Smooth muscle cell (in vitro differentiated cells): ENCODE results near the gene SIK3. TPM values are rescaled to one million over a fixed set of nuclear protein-coding genes. Genes with fewer than 3 reads are reported as not detected.

ENCODE experiments used
- DNase-seq: peaks from one replicate; lab custom pipeline; 2025; ENCODE audit not compliant: unreplicated experiment; lab: John Stamatoyannopoulos, UW
- H2AFZ ChIP-seq: fragments of 200-600 bp; sonication (generic); 2 replicates; pipeline ENCODE4 v1.6.0; 2016; ENCODE audit warnings: antibody characterized with exemption, low read depth, mild to moderate bottlenecking
- H3F3A ChIP-seq: fragments of 200-600 bp; sonication (generic); 2 replicates; pipeline ENCODE4 v1.6.0; 2017; ENCODE audit warnings: antibody characterized with exemption, low read depth
- H3K27ac ChIP-seq: fragments of 200-600 bp; sonication (generic); 2 replicates; pipeline ENCODE4 v1.5.1; 2016; ENCODE audit warnings: low read depth, mild to moderate bottlenecking
- H3K27me3 ChIP-seq: fragments of 200-600 bp; sonication (generic); 2 replicates; pipeline ENCODE4 v1.6.1; 2016; ENCODE audit warnings: low read depth, mild to moderate bottlenecking
- H3K36me3 ChIP-seq: fragments of 200-600 bp; sonication (generic); 2 replicates; pipeline ENCODE4 v1.5.1; 2016; ENCODE audit warnings: low read depth
- H3K4me1 ChIP-seq: fragments of 200-600 bp; sonication (generic); 2 replicates; pipeline ENCODE4 v1.5.1; 2016; ENCODE audit warnings: low read depth
- H3K4me2 ChIP-seq: fragments of 200-600 bp; sonication (generic); 2 replicates; pipeline ENCODE4 v1.6.0; 2016; ENCODE audit warnings: mild to moderate bottlenecking
- H3K4me3 ChIP-seq: fragments of 200-600 bp; sonication (generic); 2 replicates; pipeline ENCODE4 v1.5.1; 2016; ENCODE audit warnings: mild to moderate bottlenecking
- H3K79me2 ChIP-seq: fragments of 200-600 bp; sonication (generic); 2 replicates; pipeline ENCODE4 v1.6.0; 2016; ENCODE audit warnings: low read depth, mild to moderate bottlenecking
- H3K9ac ChIP-seq: fragments of 200-600 bp; sonication (generic); 2 replicates; pipeline ENCODE4 v1.6.0; 2016; ENCODE audit warnings: low read depth
- H3K9me3 ChIP-seq: fragments of 200-600 bp; sonication (generic); replicated peaks from 2 replicates; pipeline ENCODE4 v1.5.1; 2016; ENCODE audit warnings: low read depth
- H4K20me1 ChIP-seq: fragments of 200-600 bp; sonication (generic); 2 replicates; pipeline ENCODE4 v1.6.0; 2016; ENCODE audit warnings: low read depth
- WGBS: methylation state at CpG from one replicate; pipeline ENCODE4 v1.1.7; 2016; ENCODE audit warnings: low lambda C conversion rate; 5-methylcytosine and 5-hydroxymethylcytosine counted together
- polyA plus RNA-seq: library from polyadenylated mRNA; unstranded; fragments of >200 nt; fragmentation: Nextera tagmentation; extraction: Ambion mirVana; gene quantifications from 2 replicates; pipeline ENCODE4 v1.2.1, GENCODE V29; 2016
- total RNA-seq: library from RNA; depleted of rRNA; stranded (reverse); fragments of >200 nt; gene quantifications from 2 replicates; pipeline ENCODE4 v1.2.3, GENCODE V29; 2014
- TF ChIP-seq, protein P1 (sequence below): fragments of 200-600 bp; sonication (generic); IDR thresholded peaks from 2 replicates; pipeline ENCODE4 v1.5.1; 2017; ENCODE audit warnings: borderline replicate concordance, mild to moderate bottlenecking, antibody characterized with exemption; ENCODE audit not compliant: insufficient read depth, poor library complexity, severe bottlenecking

The SIK3 gene
- total and polyA plus RNA-seq, 2 experiments from 2014 or later = 11.0 to 11.9 TPM

- H4K20me1 ChIP-seq = no peaks in the 10 kb centered on the region
- no peak overlapping the region for H3K4me3 ChIP-seq
- 94% methylated on average over 5 of the region's 5 CpGs for WGBS
- DNase-seq = no peak
- no peaks in the 10 kb centered on the region for H3K27me3 ChIP-seq
- no peak overlapping the region for H2AFZ ChIP-seq
- H3K4me1 ChIP-seq = no peaks in the 10 kb centered on the region
- H3K9ac ChIP-seq = no peak overlapping the region
- no peak overlapping the region for H3K27ac ChIP-seq
- TF ChIP-seq, protein P1, sequence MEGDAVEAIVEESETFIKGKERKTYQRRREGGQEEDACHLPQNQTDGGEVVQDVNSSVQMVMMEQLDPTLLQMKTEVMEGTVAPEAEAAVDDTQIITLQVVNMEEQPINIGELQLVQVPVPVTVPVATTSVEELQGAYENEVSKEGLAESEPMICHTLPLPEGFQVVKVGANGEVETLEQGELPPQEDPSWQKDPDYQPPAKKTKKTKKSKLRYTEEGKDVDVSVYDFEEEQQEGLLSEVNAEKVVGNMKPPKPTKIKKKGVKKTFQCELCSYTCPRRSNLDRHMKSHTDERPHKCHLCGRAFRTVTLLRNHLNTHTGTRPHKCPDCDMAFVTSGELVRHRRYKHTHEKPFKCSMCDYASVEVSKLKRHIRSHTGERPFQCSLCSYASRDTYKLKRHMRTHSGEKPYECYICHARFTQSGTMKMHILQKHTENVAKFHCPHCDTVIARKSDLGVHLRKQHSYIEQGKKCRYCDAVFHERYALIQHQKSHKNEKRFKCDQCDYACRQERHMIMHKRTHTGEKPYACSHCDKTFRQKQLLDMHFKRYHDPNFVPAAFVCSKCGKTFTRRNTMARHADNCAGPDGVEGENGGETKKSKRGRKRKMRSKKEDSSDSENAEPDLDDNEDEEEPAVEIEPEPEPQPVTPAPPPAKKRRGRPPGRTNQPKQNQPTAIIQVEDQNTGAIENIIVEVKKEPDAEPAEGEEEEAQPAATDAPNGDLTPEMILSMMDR = no peak
- no peaks in the 10 kb centered on the region for H3K9me3 ChIP-seq
- no peaks in the 10 kb centered on the region for H3K79me2 ChIP-seq
- H3F3A ChIP-seq = no peaks in the 10 kb centered on the region
- H3K36me3 ChIP-seq = no peaks in the 10 kb centered on the region
- no peak overlapping the region for H3K4me2 ChIP-seq
Measured at GRCh38 chr11:116813781-116814471, 284.3 kb downstream of the SIK3 start.

- H3K4me1 ChIP-seq = no peaks in the 10 kb centered on the region
- H3K79me2 ChIP-seq = no peaks in the 10 kb centered on the region
- H4K20me1 ChIP-seq = no peaks in the 10 kb centered on the region
- no peaks in the 10 kb centered on the region for H3K36me3 ChIP-seq
- no peak overlapping the region for H3K4me2 ChIP-seq
- H3K9ac ChIP-seq = no peak overlapping the region
- H2AFZ ChIP-seq = no peak overlapping the region
- no peaks in the 10 kb centered on the region for H3K27me3 ChIP-seq
- DNase-seq = no peak
- no peak overlapping the region for H3K27ac ChIP-seq
- 93% methylated on average over 1 of the region's 1 CpG for WGBS
- H3K4me3 ChIP-seq = no peak overlapping the region
- no peaks in the 10 kb centered on the region for H3K9me3 ChIP-seq
- no peaks in the 10 kb centered on the region for H3F3A ChIP-seq
- TF ChIP-seq, protein P1 = no peak
Measured at GRCh38 chr11:116813170-116813569, 285.1 kb downstream of the SIK3 start.

DNA sequence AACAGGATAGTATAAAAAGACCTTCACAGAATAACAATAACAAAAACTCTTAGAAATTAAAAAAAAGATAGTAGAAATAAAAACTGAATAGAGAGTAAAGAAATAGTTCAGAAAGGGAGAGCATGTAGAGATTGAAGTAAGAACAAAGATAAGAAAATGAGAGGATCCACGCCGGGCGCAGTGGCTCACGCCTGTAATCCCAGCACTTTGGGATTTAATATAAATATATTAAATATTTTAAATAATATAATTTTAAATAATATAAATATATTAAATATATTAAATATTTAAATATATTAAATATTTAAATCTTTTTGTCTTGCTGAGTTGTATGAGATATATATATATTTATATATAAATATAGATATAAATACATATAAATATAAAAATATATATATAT, 286.1 kb downstream of the SIK3 start:
- Histone ChIP-seq H3K9ac (no peak overlapping the region), H3K36me3 (no peaks in the 10 kb centered on the region), H3K4me2 (no peak overlapping the region), H3K27ac (no peak overlapping the region), H3K9me3 (no peaks in the 10 kb centered on the region), H4K20me1 (no peaks in the 10 kb centered on the region), H3K4me1 (no peaks in the 10 kb centered on the region), H3K27me3 (no peaks in the 10 kb centered on the region), H2AFZ (no peak overlapping the region), H3F3A (no peaks in the 10 kb centered on the region), H3K79me2 (no peaks in the 10 kb centered on the region), H3K4me3 (no peak overlapping the region)
- no peak for DNase-seq
- TF ChIP-seq, protein P1 = no peak
- 88% methylated on average over 4 of the region's 4 CpGs for WGBS

- Histone ChIP-seq H3K27ac (no peak overlapping the region), H3F3A (no peaks in the 10 kb centered on the region), H3K36me3 (no peaks in the 10 kb centered on the region), H3K27me3 (no peaks in the 10 kb centered on the region), H3K79me2 (no peaks in the 10 kb centered on the region), H3K4me1 (no peaks in the 10 kb centered on the region), H2AFZ (no peak overlapping the region), H3K9ac (no peak overlapping the region), H4K20me1 (no peaks in the 10 kb centered on the region), H3K4me2 (no peak overlapping the region), H3K4me3 (no peak overlapping the region), H3K9me3 (no peaks in the 10 kb centered on the region)
- TF ChIP-seq, protein P1 = no peak
- no peak for DNase-seq
- WGBS = 82% methylated on average over 3 of the region's 3 CpGs
Measured at GRCh38 chr11:116811194-116811593, 287.0 kb downstream of the SIK3 start.
